ENCODE measurements around the gene CD28. TPM values are rescaled to one million over a fixed set of nuclear protein-coding genes. Genes with fewer than 3 reads are reported as not detected.
"Not testable (repeated sequence)": the region's sequence is repeated elsewhere in the genome, so short reads cannot be mapped to it uniquely, and the experiment has no call there.

Gene CD28
- total and polyA plus RNA-seq, 4 donors, result 1.0 to 11.0 (median 5.7) TPM

GRCh38 chr2:203690117-203690431 lies 16.4 kb upstream of the CD28 start:
- Histone ChIP-seq H3K27me3 (ENCODE audit: control insufficient read depth in 1 of 2, insufficient read depth in 2 of 2, low read length in 1 of 2) (no peaks in the 10 kb centered on the region), H3K9me3 (ENCODE audit: control insufficient read depth, low read length) (no peaks in the 10 kb centered on the region), H3K4me3 (ENCODE audit: low read length in 2 of 2) (no peak overlapping the region), H3K27ac (ENCODE audit: low read depth in 1 of 2, low read length in 2 of 2) (no peak overlapping the region), H3K36me3 (ENCODE audit: control insufficient read depth in 1 of 2, insufficient read depth in 2 of 2, low read length in 1 of 2) (no peaks in the 10 kb centered on the region), H3K4me1 (ENCODE audit: control insufficient read depth in 1 of 2, insufficient read depth in 2 of 2, low read length in 2 of 2) (peaks cover 2 to 4% of the 10 kb centered on the region in 2 donors)
- intact Hi-C loops (cut with DNase I), result no loop called here
- ATAC-seq (ENCODE audit: low FRiP score), result no peak
- 96 to 99% methylated on average over 4 of the region's 4 CpGs for WGBS, 2 donors
- no peak for DNase-seq

- no peak for DNase-seq
- intact Hi-C loops (cut with DNase I), result no loop called here
- no peaks in the 10 kb centered on the region for H3K9me3 ChIP-seq (ENCODE audit: control insufficient read depth, low read length)
- H3K4me3 ChIP-seq (ENCODE audit: low read length in 2 of 2), result no peak overlapping the region
- 89 to 91% methylated on average over 5 of the region's 5 CpGs for WGBS, 2 donors
- H3K4me1 ChIP-seq (ENCODE audit: control insufficient read depth in 1 of 2, insufficient read depth in 2 of 2, low read length in 2 of 2), result peaks cover 2 to 4% of the 10 kb centered on the region in 2 donors
- H3K27me3 ChIP-seq (ENCODE audit: control insufficient read depth in 1 of 2, insufficient read depth in 2 of 2, low read length in 1 of 2), result no peaks in the 10 kb centered on the region
- H3K27ac ChIP-seq (ENCODE audit: low read depth in 1 of 2, low read length in 2 of 2), result no peak overlapping the region
- ATAC-seq (ENCODE audit: low FRiP score), result no peak
- H3K36me3 ChIP-seq (ENCODE audit: control insufficient read depth in 1 of 2, insufficient read depth in 2 of 2, low read length in 1 of 2), result no peaks in the 10 kb centered on the region
Observed at GRCh38 chr2:203690441-203691047, 15.9 kb upstream of the CD28 start.

DNA sequence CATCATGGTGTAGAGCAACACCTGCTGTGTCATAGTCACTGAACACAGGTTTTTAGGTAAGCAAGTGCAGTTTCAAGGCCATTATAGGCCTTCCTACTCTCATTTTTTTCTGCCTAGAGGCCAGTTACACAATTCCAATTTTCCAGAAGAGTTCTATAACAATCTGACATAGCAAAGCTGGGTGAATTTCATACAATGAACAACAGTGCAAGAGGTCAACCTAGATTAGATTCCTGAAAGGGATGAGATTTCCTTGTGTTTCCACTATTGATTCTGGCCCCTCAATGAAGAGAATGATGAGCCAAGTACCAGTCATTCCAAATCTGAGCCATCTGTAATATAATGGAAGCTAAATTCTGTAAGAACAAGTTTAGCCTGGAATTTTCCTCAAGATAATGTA lies 15.3 kb upstream of the CD28 start:
- no peak overlapping the region for H3K27ac ChIP-seq (ENCODE audit: low read depth in 1 of 2, low read length in 2 of 2)
- ATAC-seq (ENCODE audit: low FRiP score), result no peak

DNA sequence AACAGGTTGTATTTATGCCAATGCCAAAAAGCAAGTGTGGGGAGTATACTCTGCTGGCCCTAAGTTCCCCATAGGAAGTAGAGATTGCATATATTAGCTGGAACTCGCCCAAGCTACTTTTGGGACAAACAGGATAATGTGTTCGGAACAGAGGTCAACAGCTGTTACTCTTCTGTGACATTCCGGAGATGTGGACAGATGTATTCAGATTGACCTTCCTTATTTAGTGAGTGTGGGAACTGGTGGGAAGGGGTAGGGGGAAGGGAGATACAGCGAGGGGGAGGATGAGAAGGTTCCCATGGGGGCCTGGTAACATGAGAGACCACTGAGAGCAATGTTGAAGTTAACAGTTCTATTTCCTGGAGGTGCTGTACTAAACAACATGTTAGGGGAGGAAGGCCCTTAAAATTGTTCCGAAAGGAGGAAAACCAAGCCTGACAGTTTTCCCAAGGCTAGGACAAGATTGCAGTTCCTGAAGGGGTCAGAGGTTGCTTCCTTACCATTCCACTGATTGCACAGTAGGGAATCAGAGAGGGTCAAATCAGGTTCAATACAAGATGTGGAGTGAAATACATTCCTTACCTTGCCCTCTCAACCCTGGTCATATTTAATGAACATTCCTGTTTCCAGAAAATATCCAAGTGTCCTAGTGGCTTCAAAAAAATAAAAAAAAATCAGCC lies 14.3 kb upstream of the CD28 start:
- Histone ChIP-seq H3K27me3 (ENCODE audit: control insufficient read depth in 1 of 2, insufficient read depth in 2 of 2, low read length in 1 of 2) (no peaks in the 10 kb centered on the region), H3K27ac (ENCODE audit: low read depth in 1 of 2, low read length in 2 of 2) (no peak overlapping the region), H3K36me3 (ENCODE audit: control insufficient read depth in 1 of 2, insufficient read depth in 2 of 2, low read length in 1 of 2) (no peaks in the 10 kb centered on the region), H3K4me3 (ENCODE audit: low read length in 2 of 2) (no peak overlapping the region), H3K4me1 (ENCODE audit: control insufficient read depth in 1 of 2, insufficient read depth in 2 of 2, low read length in 2 of 2) (no peaks in the 10 kb centered on the region), H3K9me3 (ENCODE audit: control insufficient read depth, low read length) (no peaks in the 10 kb centered on the region)
- no peak for ATAC-seq (ENCODE audit: low FRiP score)
- intact Hi-C loops (cut with DNase I), result no loop called here
- DNase-seq, result no peak
- 83 to 84% methylated on average over 5 of the region's 5 CpGs for WGBS, 2 donors

More for the DNA sequence above, 15.3 kb upstream of the CD28 start:
- intact Hi-C loops (cut with DNase I), result no loop called here
- Histone ChIP-seq H3K36me3 (ENCODE audit: control insufficient read depth in 1 of 2, insufficient read depth in 2 of 2, low read length in 1 of 2) (no peaks in the 10 kb centered on the region), H3K9me3 (ENCODE audit: control insufficient read depth, low read length) (no peaks in the 10 kb centered on the region), H3K27me3 (ENCODE audit: control insufficient read depth in 1 of 2, insufficient read depth in 2 of 2, low read length in 1 of 2) (no peaks in the 10 kb centered on the region), H3K4me1 (ENCODE audit: control insufficient read depth in 1 of 2, insufficient read depth in 2 of 2, low read length in 2 of 2) (peaks cover under 1 to 2% of the 10 kb centered on the region in 2 donors), H3K4me3 (ENCODE audit: low read length in 2 of 2) (no peak overlapping the region)
- DNase-seq, result no peak

DNA sequence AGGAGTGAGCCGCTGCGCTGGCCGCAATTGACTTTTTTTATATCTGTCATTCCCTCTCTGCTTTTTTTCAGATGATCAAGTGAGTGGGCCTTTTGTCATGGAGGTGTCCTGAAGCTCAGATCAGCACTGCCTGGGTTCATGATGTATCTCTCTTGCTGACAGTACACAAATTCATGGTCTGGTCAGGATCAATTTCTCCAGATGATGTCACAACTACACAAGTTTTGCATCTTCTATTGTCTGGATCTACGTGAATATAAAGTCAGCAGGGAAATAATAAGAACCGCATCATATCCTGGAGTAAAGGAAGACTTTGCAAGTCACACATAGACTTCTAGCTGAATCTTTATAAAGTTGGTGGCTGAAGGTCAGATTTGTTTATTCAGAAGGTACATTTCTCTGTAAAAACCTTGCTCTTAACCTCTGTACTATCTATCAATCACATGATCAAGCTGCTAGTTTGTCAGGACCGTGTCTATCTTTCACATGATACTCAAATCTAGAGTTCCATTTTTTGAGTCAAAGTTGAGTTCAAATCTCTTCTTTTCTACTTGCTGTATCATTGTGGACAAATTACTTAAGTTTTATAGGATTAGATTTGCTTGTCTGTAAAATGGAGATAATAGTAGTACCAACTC lies 13.1 kb upstream of the CD28 start:
- H3K27ac ChIP-seq (ENCODE audit: low read depth in 1 of 2, low read length in 2 of 2), result no peak overlapping the region
- 93 to 94% methylated on average over 6 of the region's 6 CpGs for WGBS, 2 donors

DNA sequence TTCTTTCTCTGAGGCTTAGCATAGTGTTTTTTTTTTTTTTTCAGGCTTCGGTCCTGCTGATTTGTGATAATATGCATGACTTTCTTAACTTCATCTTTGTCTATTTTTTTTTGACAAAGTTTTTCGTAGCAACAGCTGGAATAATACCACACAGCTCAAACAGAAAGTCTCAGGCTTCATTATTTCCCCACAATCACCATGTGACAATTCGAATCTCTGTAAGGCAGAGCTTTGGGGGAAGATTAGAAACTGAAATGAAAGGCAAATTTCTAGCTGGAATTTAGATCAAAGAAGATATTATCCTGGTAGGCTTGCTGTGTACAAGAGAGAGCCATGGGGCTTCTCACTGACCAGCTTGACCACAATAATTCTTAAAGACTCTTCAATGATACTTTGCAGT lies 12.2 kb upstream of the CD28 start:
- Histone ChIP-seq H3K36me3 (ENCODE audit: control insufficient read depth in 1 of 2, insufficient read depth in 2 of 2, low read length in 1 of 2) (no peaks in the 10 kb centered on the region), H3K9me3 (ENCODE audit: control insufficient read depth, low read length) (no peaks in the 10 kb centered on the region), H3K27me3 (ENCODE audit: control insufficient read depth in 1 of 2, insufficient read depth in 2 of 2, low read length in 1 of 2) (no peaks in the 10 kb centered on the region), H3K4me1 (ENCODE audit: control insufficient read depth in 1 of 2, insufficient read depth in 2 of 2, low read length in 2 of 2) (no peaks in the 10 kb centered on the region), H3K27ac (ENCODE audit: low read depth in 1 of 2, low read length in 2 of 2) (no peak overlapping the region), H3K4me3 (ENCODE audit: low read length in 2 of 2) (no peak overlapping the region)
- no peak for DNase-seq
- WGBS, 2 donors, result 48 to 51% methylated on average over 3 of the region's 3 CpGs
- intact Hi-C loops (cut with DNase I), result no loop called here
- ATAC-seq (ENCODE audit: low FRiP score), result no peak

More for the DNA sequence above, 13.1 kb upstream of the CD28 start:
- DNase-seq (no peak), ATAC-seq (ENCODE audit: low FRiP score) (no peak)
- no peaks in the 10 kb centered on the region for H3K4me1 ChIP-seq (ENCODE audit: control insufficient read depth in 1 of 2, insufficient read depth in 2 of 2, low read length in 2 of 2)
- no peaks in the 10 kb centered on the region for H3K9me3 ChIP-seq (ENCODE audit: control insufficient read depth, low read length)
- H3K4me3 ChIP-seq (ENCODE audit: low read length in 2 of 2), result no peak overlapping the region
- intact Hi-C loops (cut with DNase I), result no loop called here
- no peaks in the 10 kb centered on the region for H3K27me3 ChIP-seq (ENCODE audit: control insufficient read depth in 1 of 2, insufficient read depth in 2 of 2, low read length in 1 of 2)
- no peaks in the 10 kb centered on the region for H3K36me3 ChIP-seq (ENCODE audit: control insufficient read depth in 1 of 2, insufficient read depth in 2 of 2, low read length in 1 of 2)

DNA sequence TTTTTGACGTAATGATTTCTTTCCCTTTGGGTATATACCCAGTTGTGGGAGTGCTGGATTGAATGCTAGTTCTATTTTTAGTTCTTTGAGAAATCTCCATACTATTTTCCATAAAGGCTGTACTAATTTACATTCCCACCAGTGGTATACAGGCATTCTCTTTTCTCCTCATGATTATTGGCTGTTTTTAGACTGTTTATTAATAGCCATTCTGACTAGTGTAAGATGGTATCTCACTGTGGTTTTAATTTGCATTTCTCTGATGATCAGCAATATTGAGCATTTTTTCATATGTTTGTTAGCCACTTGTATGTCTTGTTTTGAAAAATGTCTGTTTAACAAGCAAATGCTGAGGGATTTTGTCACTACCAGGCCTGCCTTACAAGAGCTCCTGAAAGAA lies 9.2 kb upstream of the CD28 start:
- DNase-seq (no peak), ATAC-seq (ENCODE audit: low FRiP score) (no peak)
- Histone ChIP-seq H3K27me3 (ENCODE audit: control insufficient read depth in 1 of 2, insufficient read depth in 2 of 2, low read length in 1 of 2) (no peaks in the 10 kb centered on the region), H3K4me1 (ENCODE audit: control insufficient read depth in 1 of 2, insufficient read depth in 2 of 2, low read length in 2 of 2) (no peaks in the 10 kb centered on the region), H3K27ac (ENCODE audit: low read depth in 1 of 2, low read length in 2 of 2) (no peak overlapping the region), H3K9me3 (ENCODE audit: control insufficient read depth, low read length) (no peaks in the 10 kb centered on the region), H3K4me3 (ENCODE audit: low read length in 2 of 2) (no peak overlapping the region), H3K36me3 (ENCODE audit: control insufficient read depth in 1 of 2, insufficient read depth in 2 of 2, low read length in 1 of 2) (no peaks in the 10 kb centered on the region)
- 60 to 74% methylated on average over 1 of the region's 1 CpG for WGBS, 2 donors
- intact Hi-C loops (cut with DNase I), result no loop called here

DNA sequence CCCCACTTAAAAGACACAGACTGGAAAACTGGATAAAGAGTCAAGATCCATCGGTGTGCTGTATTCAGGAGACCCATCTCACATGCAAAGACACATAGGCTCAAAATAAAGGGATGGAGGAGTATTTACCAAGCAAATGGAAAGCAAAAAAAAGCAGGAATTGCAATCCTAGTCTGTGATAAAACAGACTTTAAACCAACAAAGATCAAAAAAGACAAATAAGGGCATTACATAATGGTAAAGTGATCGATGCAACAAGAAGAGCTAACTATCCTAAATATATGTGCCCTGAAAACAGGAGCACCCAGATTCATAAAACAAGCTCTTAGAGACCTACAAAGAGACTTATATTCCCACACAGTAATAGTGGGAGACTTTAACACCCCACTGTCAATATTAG lies 8.7 kb upstream of the CD28 start:
- not testable (repeated sequence) for H3K9me3 ChIP-seq (ENCODE audit: control insufficient read depth, low read length)
- 94 to 96% methylated on average over 2 of the region's 2 CpGs for WGBS, 2 donors

DNA sequence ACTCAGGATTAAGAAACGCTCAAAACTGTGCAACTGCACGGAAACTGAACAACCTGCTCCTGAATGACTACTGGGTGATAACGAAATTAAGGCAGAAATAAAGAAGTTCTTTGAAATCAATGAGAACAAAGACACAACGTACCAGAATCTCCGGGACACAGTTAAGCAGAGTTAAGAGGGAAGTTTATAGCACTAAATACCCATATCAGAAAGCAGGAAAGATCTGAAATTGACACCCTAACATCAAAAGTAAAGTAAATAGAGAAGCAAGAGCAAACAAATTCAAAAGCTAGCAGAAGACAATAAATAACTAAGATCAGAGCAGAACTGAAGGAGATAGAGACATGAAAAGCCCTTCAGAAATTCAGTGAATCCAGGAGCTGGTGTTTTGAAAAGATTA lies 8.0 kb upstream of the CD28 start:
- WGBS, 2 donors, result 93 to 96% methylated on average over 5 of the region's 5 CpGs
- DNase-seq; H3K27me3 ChIP-seq (ENCODE audit: control insufficient read depth in 1 of 2, insufficient read depth in 2 of 2, low read length in 1 of 2); H3K4me1 ChIP-seq (ENCODE audit: control insufficient read depth in 1 of 2, insufficient read depth in 2 of 2, low read length in 2 of 2); ATAC-seq (ENCODE audit: low FRiP score); intact Hi-C loops (cut with DNase I); H3K36me3 ChIP-seq (ENCODE audit: control insufficient read depth in 1 of 2, insufficient read depth in 2 of 2, low read length in 1 of 2); H3K27ac ChIP-seq (ENCODE audit: low read depth in 1 of 2, low read length in 2 of 2); H3K4me3 ChIP-seq (ENCODE audit: low read length in 2 of 2); H3K9me3 ChIP-seq (ENCODE audit: control insufficient read depth, low read length): not testable (repeated sequence)

More for the DNA sequence above, 8.7 kb upstream of the CD28 start:
- DNase-seq; intact Hi-C loops (cut with DNase I); H3K36me3 ChIP-seq (ENCODE audit: control insufficient read depth in 1 of 2, insufficient read depth in 2 of 2, low read length in 1 of 2); H3K4me3 ChIP-seq (ENCODE audit: low read length in 2 of 2); H3K27ac ChIP-seq (ENCODE audit: low read depth in 1 of 2, low read length in 2 of 2); H3K27me3 ChIP-seq (ENCODE audit: control insufficient read depth in 1 of 2, insufficient read depth in 2 of 2, low read length in 1 of 2); H3K4me1 ChIP-seq (ENCODE audit: control insufficient read depth in 1 of 2, insufficient read depth in 2 of 2, low read length in 2 of 2); ATAC-seq (ENCODE audit: low FRiP score): not testable (repeated sequence)

Measured in aorta (tissue), 5 donors.